ENCODE measurements around the gene CENPM. TPM values are rescaled to one million over a fixed set of nuclear protein-coding genes. Genes with fewer than 3 reads are reported as not detected.

The CENPM gene
- total and polyA plus RNA-seq, 2 experiments from 2014 or later, result 50.0 to 61.6 TPM

DNA sequence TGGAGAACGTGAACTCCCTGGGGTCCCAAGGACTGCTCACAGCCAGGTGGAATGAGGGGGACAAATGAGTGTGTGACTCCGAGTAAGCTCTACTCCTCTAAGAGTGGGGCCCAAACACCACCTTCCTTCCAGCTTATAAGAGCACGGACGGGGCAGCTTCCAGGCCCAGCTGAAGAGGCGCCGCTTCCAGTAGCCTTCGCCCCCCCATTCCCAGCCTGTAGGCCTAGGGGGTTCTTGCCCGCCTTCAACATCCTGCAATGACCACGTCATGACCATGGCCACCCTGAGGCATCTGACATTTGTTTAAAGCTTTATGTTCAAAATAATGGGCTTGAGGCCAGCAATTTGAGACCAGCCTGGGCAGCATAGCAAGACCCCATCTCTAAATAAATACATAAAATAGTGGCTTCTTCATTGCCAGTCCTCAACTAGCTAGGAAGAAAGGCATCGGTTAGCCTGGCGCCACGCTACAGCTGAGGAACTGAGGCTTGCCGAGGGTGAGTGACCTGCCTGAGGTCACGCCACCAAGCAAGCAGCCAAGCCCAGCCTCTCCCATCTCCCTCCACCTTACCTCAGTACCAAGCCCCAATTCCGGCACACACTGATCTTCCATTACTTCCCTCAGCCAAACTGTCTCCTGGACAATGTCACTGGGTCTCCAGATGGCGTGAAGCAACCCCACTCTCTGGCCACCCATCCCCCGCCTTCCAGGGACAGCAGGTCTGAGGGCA, 12.5 kb downstream of the CENPM start:
- peaks cover 2% of the 10 kb centered on the region; the same call in 2 of the 3 replicates for H3K4me1 Mint-ChIP-seq
- H3K36me3 Mint-ChIP-seq (ENCODE audit: low read depth), result peaks cover 30% of the 10 kb centered on the region; the same call in 2 of the 3 replicates
- DNase-seq (ENCODE audit: low spot score), result no peak
- no peak overlapping the region for H3K4me3 Mint-ChIP-seq
- ATAC-seq, result no peak
- H3K27ac Mint-ChIP-seq, result no peak overlapping the region
- Histone ChIP-seq H4K20me1 (replicated peaks; ENCODE audit: insufficient read depth) (peaks cover 10% of the 10 kb centered on the region), H3K4me1 (ENCODE audit: insufficient read depth) (no peaks in the 10 kb centered on the region), H3K4me2 (no peak overlapping the region), H3K27me3 (ENCODE audit: insufficient read depth) (0 out of 2 replicates have a peak, but pooled peaks cover 4% of the 10 kb centered on the region), H2AFZ (no peak overlapping the region), H3K36me3 (ENCODE audit: insufficient read depth) (peaks cover 4% of the 10 kb centered on the region; the same call in 1 of the 2 replicates), H3F3A (replicated peaks; ENCODE audit: low read depth) (peaks cover 2% of the 10 kb centered on the region; the same call in 1 of the 2 replicates), H3K79me2 (replicated peaks; ENCODE audit: insufficient read depth) (no peaks in the 10 kb centered on the region), H3K27ac (ENCODE audit: low read depth) (no peak overlapping the region), H3K9me2 (ENCODE audit: insufficient read depth) (no peaks in the 10 kb centered on the region), H3K4me3 (no peak overlapping the region)
- TF ChIP-seq REST (IDR thresholded peaks at IDR 0.05; ENCODE audit: unreplicated experiment) (no peak), ZNF462 (CRISPR knock-in tag; IDR thresholded peaks at IDR 0.05) (no peak), POLR2AphosphoS5 (IDR thresholded peaks at IDR 0.05; ENCODE audit: low read depth) (no peak), STAT1 (IDR thresholded peaks at IDR 0.05; ENCODE audit: unreplicated experiment) (no peak), ZNF114 (CRISPR knock-in tag; IDR thresholded peaks at IDR 0.05) (no peak), EZH2 (IDR thresholded peaks at IDR 0.05; ENCODE audit: low read depth, unreplicated experiment) (no peak), JUNB (IDR thresholded peaks at IDR 0.05; ENCODE audit: unreplicated experiment) (no peak), CREB1 (CRISPR knock-in tag; IDR thresholded peaks at IDR 0.05; ENCODE audit: low read depth) (no peak), NANOG (IDR thresholded peaks at IDR 0.05; ENCODE audit: borderline replicate concordance) (no peak), EZH2phosphoT487 (IDR thresholded peaks at IDR 0.05; ENCODE audit: unreplicated experiment) (no peak), ZNF331 (CRISPR knock-in tag; IDR thresholded peaks at IDR 0.05; ENCODE audit: low read depth) (no peak), ETS1 (IDR thresholded peaks at IDR 0.05) (no peak)
- TF ChIP-seq, protein P1, sequence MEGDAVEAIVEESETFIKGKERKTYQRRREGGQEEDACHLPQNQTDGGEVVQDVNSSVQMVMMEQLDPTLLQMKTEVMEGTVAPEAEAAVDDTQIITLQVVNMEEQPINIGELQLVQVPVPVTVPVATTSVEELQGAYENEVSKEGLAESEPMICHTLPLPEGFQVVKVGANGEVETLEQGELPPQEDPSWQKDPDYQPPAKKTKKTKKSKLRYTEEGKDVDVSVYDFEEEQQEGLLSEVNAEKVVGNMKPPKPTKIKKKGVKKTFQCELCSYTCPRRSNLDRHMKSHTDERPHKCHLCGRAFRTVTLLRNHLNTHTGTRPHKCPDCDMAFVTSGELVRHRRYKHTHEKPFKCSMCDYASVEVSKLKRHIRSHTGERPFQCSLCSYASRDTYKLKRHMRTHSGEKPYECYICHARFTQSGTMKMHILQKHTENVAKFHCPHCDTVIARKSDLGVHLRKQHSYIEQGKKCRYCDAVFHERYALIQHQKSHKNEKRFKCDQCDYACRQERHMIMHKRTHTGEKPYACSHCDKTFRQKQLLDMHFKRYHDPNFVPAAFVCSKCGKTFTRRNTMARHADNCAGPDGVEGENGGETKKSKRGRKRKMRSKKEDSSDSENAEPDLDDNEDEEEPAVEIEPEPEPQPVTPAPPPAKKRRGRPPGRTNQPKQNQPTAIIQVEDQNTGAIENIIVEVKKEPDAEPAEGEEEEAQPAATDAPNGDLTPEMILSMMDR (conservative IDR thresholded peaks at IDR 0.05; ENCODE audit: low read depth in 2 of 2), result no peak
- peaks cover 20% of the 10 kb centered on the region for H3K27me3 Mint-ChIP-seq (ENCODE audit: insufficient read depth, low read depth, poor library complexity)
- no peaks in the 10 kb centered on the region for H3K9me3 Mint-ChIP-seq

All from GM23338 (cell line).